H1 (cell line): ENCODE data around the gene IPO7. TPM values are rescaled to one million over a fixed set of nuclear protein-coding genes. Genes with fewer than 3 reads are reported as not detected.

Experiments used
- CTCF ChIA-PET: fragments of 300-600 bp; sonication (Branson Sonifier 250); formaldehyde crosslinking; loops from one replicate; lab custom pipeline; 2021; ENCODE audit not compliant: partially characterized antibody; lab: Charles Lee
- POLR2A ChIA-PET: fragments of 300-600 bp; sonication (Branson Sonifier 250); formaldehyde crosslinking; loops from one replicate; lab custom pipeline; 2021; ENCODE audit warnings: inconsistent platforms; ENCODE audit not compliant: partially characterized antibody; lab: Charles Lee
- DNase-seq, 2 experiments: peaks; one replicate each; pipeline versions ENCODE4 v3.0.0 to v3.0.0-alpha.2; 2010 to 2022; ENCODE audit warnings: low spot score in 2 of 2, low read depth in 1 of 2, mixed read lengths in 1 of 2
- FAIRE-seq: peaks from 2 replicates; lab custom pipeline; 2011; peaks lifted over from hg19 to GRCh38; lab: Jason Lieb, UNC
- H2AFZ ChIP-seq: 2 replicates; pipeline ENCODE4 v1.8.1; 2012; ENCODE audit warnings: low read length, inconsistent platforms
- H2AK5ac ChIP-seq: 2 replicates; pipeline ENCODE4 v1.6.1; 2013; ENCODE audit warnings: low read depth, low read length
- H2BK120ac ChIP-seq: replicated peaks from 2 replicates; pipeline ENCODE3; 2013; ENCODE audit warnings: low read depth, low read length, inconsistent platforms
- H2BK12ac ChIP-seq: 2 replicates; pipeline ENCODE4 v1.6.1; 2013; ENCODE audit warnings: low read depth, low read length
- H2BK15ac ChIP-seq: 2 replicates; pipeline ENCODE4 v1.6.1; 2013; ENCODE audit warnings: low read length
- H2BK20ac ChIP-seq: 2 replicates; pipeline ENCODE4 v1.6.1; 2013; ENCODE audit warnings: low read length
- H2BK5ac ChIP-seq: 2 replicates; pipeline ENCODE4 v1.6.1; 2013; ENCODE audit warnings: low read depth, low read length
- H3K14ac ChIP-seq: 2 replicates; pipeline ENCODE4 v1.6.1; 2013; ENCODE audit warnings: inconsistent platforms; ENCODE audit not compliant: insufficient read length
- H3K18ac ChIP-seq: 2 replicates; pipeline ENCODE4 v1.6.1; 2013; ENCODE audit warnings: low read length; ENCODE audit errors: extremely low read depth
- H3K23ac ChIP-seq: 2 replicates; pipeline ENCODE4 v1.6.1; 2013; ENCODE audit warnings: inconsistent platforms; ENCODE audit not compliant: insufficient read length
- H3K23me2 ChIP-seq: 2 replicates; pipeline ENCODE4 v1.6.1; 2013; ENCODE audit warnings: low read depth, low read length
- H3K27ac ChIP-seq: 2 replicates; pipeline ENCODE4 v1.6.1; 2011; ENCODE audit warnings: low read depth, low read length, inconsistent platforms
- H3K27me3 ChIP-seq, 4 experiments: replicated peaks in 1 of 4; 1 replicate in 1 of 4; 2 replicates in 3 of 4; pipeline versions ENCODE4 v1.6.1 to v1.8.1; 2011 to 2013; ENCODE audit warnings: low read length in 3 of 4, mild to moderate bottlenecking in 3 of 4, inconsistent platforms in 2 of 4, mixed read lengths in 2 of 4, moderate library complexity in 1 of 4; ENCODE audit not compliant: control insufficient read depth in 3 of 4, insufficient read depth in 3 of 4; ENCODE audit errors: extremely low read depth in 1 of 4
- H3K36me3 ChIP-seq, 4 experiments: 2 replicates each; pipeline versions ENCODE4 v1.6.1 to v1.8.1; 2011 to 2013; ENCODE audit warnings: mild to moderate bottlenecking in 4 of 4, low read length in 3 of 4, moderate library complexity in 2 of 4, control low read depth in 1 of 4, inconsistent platforms in 1 of 4; ENCODE audit not compliant: insufficient read depth in 4 of 4, control insufficient read depth in 2 of 4
- H3K4ac ChIP-seq: replicated peaks from 2 replicates; pipeline ENCODE3; 2013; ENCODE audit warnings: low read length, low read depth, mixed read lengths, inconsistent platforms; ENCODE audit not compliant: insufficient read length
- H3K4me1 ChIP-seq, 4 experiments: replicated peaks in 1 of 4; 1 replicate in 1 of 4; 2 replicates in 3 of 4; pipeline versions ENCODE4 v1.6.1 to v1.8.1; 2011 to 2013; ENCODE audit warnings: low read length in 3 of 4, inconsistent platforms in 2 of 4, mixed read lengths in 1 of 4; ENCODE audit not compliant: insufficient read depth in 4 of 4, control insufficient read depth in 3 of 4
- H3K4me2 ChIP-seq, 2 experiments: 2 replicates each; pipeline versions ENCODE4 v1.6.1 to v1.8.1; 2011 to 2013; ENCODE audit warnings: low read depth in 2 of 2, low read length in 2 of 2, control low read depth in 1 of 2, inconsistent platforms in 1 of 2, mild to moderate bottlenecking in 1 of 2; ENCODE audit not compliant: insufficient read depth in 1 of 2
- H3K4me3 ChIP-seq, 4 experiments: fragments of 200-600, 300-600 bp in 1 of 4; sonication (generic), shearing (Covaris generic), sonication (Bioruptor Twin) in 1 of 4; 2 replicates each; pipeline versions ENCODE4 v1.5.1 to v1.8.1; 2011 to 2016; ENCODE audit warnings: low read length in 4 of 4, low read depth in 3 of 4, control low read depth in 2 of 4, inconsistent platforms in 2 of 4, mild to moderate bottlenecking in 2 of 4, mixed read lengths in 1 of 4, moderate library complexity in 1 of 4; ENCODE audit not compliant: insufficient read depth in 2 of 4; ENCODE audit errors: extremely low read depth in 1 of 4
- H3K56ac ChIP-seq: replicated peaks from 2 replicates; pipeline ENCODE3; 2013; ENCODE audit warnings: low read depth, mild to moderate bottlenecking, mixed read lengths, low read length, inconsistent platforms; ENCODE audit not compliant: insufficient read length
- H3K79me1 ChIP-seq: 2 replicates; pipeline ENCODE4 v1.6.1; 2013; ENCODE audit warnings: low read depth, low read length, control low read depth
- H3K79me2 ChIP-seq, 2 experiments: 2 replicates each; pipeline versions ENCODE4 v1.6.1 to v1.8.1; 2012 to 2013; ENCODE audit warnings: low read length in 2 of 2, mild to moderate bottlenecking in 2 of 2, inconsistent platforms in 1 of 2; ENCODE audit not compliant: insufficient read depth in 2 of 2, control insufficient read depth in 1 of 2
- H3K9ac ChIP-seq, 4 experiments: replicated peaks in 1 of 4; 1 replicate in 1 of 4; 2 replicates in 3 of 4; pipeline versions ENCODE4 v1.6.1 to v1.8.1; 2011 to 2013; ENCODE audit warnings: low read depth in 3 of 4, low read length in 3 of 4, control low read depth in 2 of 4, mild to moderate bottlenecking in 2 of 4, moderate library complexity in 2 of 4, inconsistent platforms in 1 of 4; ENCODE audit errors: extremely low read depth in 1 of 4
- H3K9me3 ChIP-seq, 2 experiments: 2 replicates each; pipeline versions ENCODE4 v1.6.1 to v1.8.1; 2012 to 2013; ENCODE audit warnings: mild to moderate bottlenecking in 2 of 2, moderate library complexity in 2 of 2, control low read depth in 1 of 2, inconsistent platforms in 1 of 2, low read depth in 1 of 2, low read length in 1 of 2, mixed read lengths in 1 of 2; ENCODE audit not compliant: insufficient read depth in 2 of 2
- H4K20me1 ChIP-seq, 2 experiments: replicated peaks in 1 of 2; 2 replicates each; pipeline versions ENCODE3 to v1.8.1; 2011 to 2013; ENCODE audit warnings: inconsistent platforms in 2 of 2, low read length in 2 of 2, mild to moderate bottlenecking in 1 of 2; ENCODE audit not compliant: insufficient read depth in 2 of 2, control insufficient read depth in 1 of 2
- H4K5ac ChIP-seq: 2 replicates; pipeline ENCODE4 v1.6.1; 2013; ENCODE audit warnings: low read length, low read depth, mixed read lengths, inconsistent platforms; ENCODE audit not compliant: insufficient read length
- H4K8ac ChIP-seq: 2 replicates; pipeline ENCODE4 v1.8.0; 2013; ENCODE audit warnings: mild to moderate bottlenecking, moderate library complexity, low read length, inconsistent platforms; ENCODE audit not compliant: insufficient read depth; ENCODE audit errors: extremely low read depth
- H4K91ac ChIP-seq: replicated peaks from 2 replicates; pipeline ENCODE3; 2013; ENCODE audit warnings: low read length, mixed read lengths, inconsistent platforms; ENCODE audit not compliant: insufficient read length
- CEBPB ChIP-seq: IDR thresholded peaks from 2 replicates; pipeline ENCODE4 v1.6.1; 2012; ENCODE audit warnings: low read depth, low read length
- CHD1 ChIP-seq: IDR thresholded peaks from 2 replicates; pipeline ENCODE4 v1.6.1; 2012; ENCODE audit warnings: low read depth, low read length, improper control_type of control experiment
- CHD2 ChIP-seq: IDR thresholded peaks from 2 replicates; pipeline ENCODE4 v1.6.1; 2012; ENCODE audit warnings: low read length, improper control_type of control experiment
- FOSL1 ChIP-seq: IDR thresholded peaks from 2 replicates; pipeline ENCODE4 v1.6.1; 2011; ENCODE audit warnings: mild to moderate bottlenecking, low read depth, low read length, moderate library complexity; ENCODE audit not compliant: insufficient read depth
- KDM1A ChIP-seq: fragments of 200-600, 300-600 bp; sonication (generic); IDR thresholded peaks from 2 replicates; pipeline ENCODE4 v1.7.1; 2016; ENCODE audit warnings: mild to moderate bottlenecking, low read length, borderline replicate concordance
- KDM4A ChIP-seq: IDR thresholded peaks from one replicate; pipeline ENCODE4 v1.7.1; 2012; ENCODE audit warnings: low read depth, mild to moderate bottlenecking, moderate library complexity, low read length, inconsistent platforms; ENCODE audit not compliant: severe bottlenecking
- KDM5A ChIP-seq: fragments of 200-600 bp; IDR thresholded peaks from 2 replicates; pipeline ENCODE4 v1.7.1; 2012; ENCODE audit warnings: mild to moderate bottlenecking, low read length, inconsistent platforms, mixed read lengths
- MAFK ChIP-seq: IDR thresholded peaks from 2 replicates; pipeline ENCODE4 v1.6.1; 2012; ENCODE audit warnings: low read depth, mild to moderate bottlenecking, improper control_type of control experiment, low read length
- PHF8 ChIP-seq: fragments of 200-600 bp; sonication (generic); conservative IDR thresholded peaks from 2 replicates; pipeline ENCODE4 v1.7.1; 2012; ENCODE audit warnings: low read depth, mild to moderate bottlenecking, inconsistent platforms, low read length, moderate library complexity
- RXRA ChIP-seq: IDR thresholded peaks from 2 replicates; pipeline ENCODE4 v1.6.1; 2011; ENCODE audit warnings: low read depth, mild to moderate bottlenecking, low read length, moderate library complexity; ENCODE audit not compliant: insufficient read depth
- SIRT6 ChIP-seq: IDR thresholded peaks from one replicate; pipeline ENCODE4 v1.7.1; 2012; ENCODE audit warnings: low read length, inconsistent platforms
- SRF ChIP-seq: IDR thresholded peaks from 2 replicates; pipeline ENCODE4 v1.6.1; 2011; ENCODE audit warnings: mild to moderate bottlenecking, low read depth, low read length, moderate library complexity
- TBP ChIP-seq: IDR thresholded peaks from 2 replicates; pipeline ENCODE4 v1.6.1; 2011; ENCODE audit warnings: low read depth, low read length, improper control_type of control experiment
- YY1 ChIP-seq: IDR thresholded peaks from 2 replicates; pipeline ENCODE4 v1.6.1; 2011; ENCODE audit warnings: low read depth, mild to moderate bottlenecking, low read length
- WGBS, 2 experiments: shearing (Covaris generic) in 1 of 2; methylation state at CpG; one replicate each; pipeline versions ENCODE4 v1.1.6 to v1.1.7; 2013 to 2015; ENCODE audit warnings: low lambda C conversion rate in 2 of 2, mixed read lengths in 2 of 2, inconsistent platforms in 1 of 2, low coverage in 1 of 2, missing lambda C conversion rate in 1 of 2; ENCODE audit not compliant: insufficient replicate concordance in 2 of 2, insufficient coverage in 1 of 2, insufficient read length in 1 of 2; ENCODE audit errors: extremely low coverage in 1 of 2, missing lambda C conversion rate in 1 of 2; 5-methylcytosine and 5-hydroxymethylcytosine counted together
- polyA plus RNA-seq, 7 experiments: library from polyadenylated mRNA; depleted of rRNA in 3 of 7; stranded (reverse) in 5 of 7; unstranded in 2 of 7; fragments of >200 nt in 5 of 7; fragments of 200-250 nt in 2 of 7; gene quantifications; 1 replicate in 5 of 7; 2 replicates in 1 of 7; 4 replicates in 1 of 7; pipeline versions ENCODE4 v1.2.1 to v1.2.3, GENCODE V29; 2011 to 2013; ENCODE audit warnings: missing spikeins in 2 of 7, mixed read lengths in 2 of 7
- total RNA-seq: library from RNA; stranded (reverse); fragmentation: NEBNext Ultra II Directional; extraction: Animal tissue kit (Norgen Biotek cat#: 25700); gene quantifications from 2 replicates; pipeline ENCODE4 v1.2.1, GENCODE V29; 2021
- TF ChIP-seq, protein P1 (sequence below): IDR thresholded peaks from 2 replicates; pipeline ENCODE4 v1.6.1; 2012; ENCODE audit warnings: inconsistent platforms

Gene IPO7
- total and polyA plus RNA-seq, 2 of the 8 experiments (the other 6 are each of a cell fraction or from before 2014, with no cell fraction given) = 45.9 to 259 TPM

DNA sequence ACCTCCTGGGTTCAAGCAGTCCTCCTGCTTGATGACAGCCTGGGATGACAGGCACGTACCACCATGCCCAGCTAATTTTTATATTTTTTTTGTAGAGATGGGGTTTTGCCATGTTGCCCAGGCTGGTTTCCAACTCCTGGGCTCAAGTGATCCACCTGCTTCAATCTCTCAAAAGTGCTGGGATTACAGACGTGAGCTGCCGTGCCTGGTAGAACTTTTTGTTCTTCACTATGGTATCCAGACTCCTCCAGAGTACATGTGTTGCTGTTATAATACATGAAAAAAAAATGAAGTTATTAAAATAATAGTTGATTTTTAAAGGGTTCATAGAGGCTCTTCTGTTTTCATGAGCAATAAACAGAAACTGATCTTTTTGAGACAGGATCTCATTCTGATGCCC, 105.9 kb downstream of the IPO7 start:
- no peak overlapping the region for H4K91ac ChIP-seq
- POLR2A ChIA-PET = interaction anchor here (0.8 to 1.5 kb wide), 2 partner anchors 31 to 106 kb away, joined by 3 to 4 read pairs; partner anchors contain the start of gene IPO7
- FAIRE-seq = no peak
- TF ChIP-seq PHF8 (no peak), MAFK (no peak), YY1 (no peak), KDM5A (no peak), KDM4A (no peak), RXRA (no peak), SIRT6 (no peak), SRF (no peak), FOSL1 (no peak), CHD2 (no peak), CEBPB (no peak), KDM1A (no peak), TBP (no peak), CHD1 (no peak)
- TF ChIP-seq, protein P1, sequence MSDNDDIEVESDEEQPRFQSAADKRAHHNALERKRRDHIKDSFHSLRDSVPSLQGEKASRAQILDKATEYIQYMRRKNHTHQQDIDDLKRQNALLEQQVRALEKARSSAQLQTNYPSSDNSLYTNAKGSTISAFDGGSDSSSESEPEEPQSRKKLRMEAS = no peak

More for the DNA sequence above, 105.9 kb downstream of the IPO7 start:
- no peak overlapping the region for H3K9ac ChIP-seq
- H4K8ac ChIP-seq = no peak overlapping the region
- no peaks in the 10 kb centered on the region for H3K79me2 ChIP-seq
- no peak overlapping the region for H2BK15ac ChIP-seq
- H3K27me3 ChIP-seq = no peaks in the 10 kb centered on the region
- H3K4me2 ChIP-seq = no peak overlapping the region
- 90% methylated on average over 3 of the region's 3 CpGs; no CpG with 5 or more reads in 1 of the 2 experiments for WGBS, 2 experiments
- H2BK5ac ChIP-seq = no peak overlapping the region
- peaks cover 0 to 36% (median 18%) of the 10 kb centered on the region in 4 experiments; a peak in 6 of 8 replicates for H3K36me3 ChIP-seq
- no peak overlapping the region for H3K4ac ChIP-seq
- no peaks in the 10 kb centered on the region for H3K9me3 ChIP-seq
- no peak overlapping the region for H2AFZ ChIP-seq
- H4K20me1 ChIP-seq = no peaks in the 10 kb centered on the region
- no peak overlapping the region for H2AK5ac ChIP-seq
- CTCF ChIA-PET = interaction anchor here (1.2 to 4.4 kb wide), 2 partner anchors 16 to 60 kb away, joined by 4 to 21 read pairs; no protein-coding TSS in a partner anchor
- H3K79me1 ChIP-seq = no peaks in the 10 kb centered on the region
- H3K18ac ChIP-seq = no peak overlapping the region
- no peak overlapping the region for H3K27ac ChIP-seq
- H2BK20ac ChIP-seq = no peak overlapping the region
- H3K4me3 ChIP-seq = no peak overlapping the region
- H4K5ac ChIP-seq = no peak overlapping the region
- H2BK12ac ChIP-seq = no peak overlapping the region
- H3K23me2 ChIP-seq = no peaks in the 10 kb centered on the region
- no peak for DNase-seq
- no peak overlapping the region for H2BK120ac ChIP-seq
- no peak overlapping the region for H3K14ac ChIP-seq
- no peaks in the 10 kb centered on the region for H3K4me1 ChIP-seq
- H3K23ac ChIP-seq = no peak overlapping the region
- H3K56ac ChIP-seq = no peak overlapping the region
